Transverse colon (tissue), 4 donors: ENCODE results near the gene RBMY1A1. TPM values are rescaled to one million over a fixed set of nuclear protein-coding genes. Genes with fewer than 3 reads are reported as not detected.
"Not testable (repeated sequence)": the region's sequence is repeated elsewhere in the genome, so short reads cannot be mapped to it uniquely, and the experiment has no call there.

Source experiments
- DNase-seq: peaks from one replicate; pipeline ENCODE4 v3.0.0-alpha.2; 2019
- H3K27ac ChIP-seq, 4 donors: fragments of 200-600 bp; sonication (generic); 2 replicates each; pipeline ENCODE4 v1.5.1; 2016 to 2018; ENCODE audit warnings: inconsistent platforms in 4 of 4
- H3K27me3 ChIP-seq: fragments of 200-600 bp; sonication (generic); 2 replicates; pipeline ENCODE4 v1.5.1; 2017; ENCODE audit warnings: inconsistent platforms
- H3K36me3 ChIP-seq, 4 donors: fragments of 200-600 bp; sonication (generic); 2 replicates each; pipeline ENCODE4 v1.5.1; 2017 to 2019; ENCODE audit warnings: inconsistent platforms in 4 of 4
- H3K4me1 ChIP-seq, 4 donors: fragments of 200-600 bp; sonication (generic); 2 replicates each; pipeline ENCODE4 v1.5.1; 2017 to 2020; ENCODE audit warnings: inconsistent platforms in 4 of 4
- H3K4me3 ChIP-seq, 4 donors: fragments of 200-600 bp; sonication (generic); 1 replicate in 1 of 4; 2 replicates in 3 of 4; pipeline versions ENCODE4 v1.5.1 to v1.6.1; 2017 to 2019; ENCODE audit warnings: inconsistent platforms in 4 of 4
- H3K9me3 ChIP-seq, 2 donors: fragments of 200-600 bp; sonication (generic); 2 replicates each; pipeline ENCODE4 v1.5.1; 2017 to 2019; ENCODE audit warnings: inconsistent platforms in 2 of 2
- EP300 ChIP-seq: sonication (generic); formaldehyde crosslinking; IDR thresholded peaks from one replicate; pipeline ENCODE4 v1.6.1; 2017; ENCODE audit warnings: antibody characterized with exemption, low read depth
- POLR2A ChIP-seq: fragments of 450-650 bp; IDR thresholded peaks from one replicate; pipeline ENCODE4 v1.6.1; 2016; ENCODE audit warnings: antibody characterized with exemption, mild to moderate bottlenecking, moderate library complexity
- POLR2AphosphoS5 ChIP-seq, 3 donors: sonication (generic); formaldehyde crosslinking; IDR thresholded peaks; one replicate each; pipeline ENCODE4 v1.6.1; 2016; ENCODE audit warnings: antibody characterized with exemption in 3 of 3
- WGBS, 2 donors: methylation state at CpG; one replicate each; pipeline ENCODE4 v1.1.5; 2018; ENCODE audit warnings: low coverage in 1 of 2; 5-methylcytosine and 5-hydroxymethylcytosine counted together
- in situ Hi-C, 4 donors: fragments of 200-750 bp; cut with MboI; loops; one replicate each; pipeline versions ENCODE4 v1.15.0 to v1.15.1; 2017; ENCODE audit warnings: low sequenced_read_pairs in 3 of 4, low pct_ligation_motif_present in 1 of 4, low pct_unique_long_range_greater_than_20kb in 1 of 4
- intact Hi-C: fragments of 100-400 bp; cut with DNase I; formaldehyde crosslinking; loops from one replicate; pipeline ENCODE4 v1.15.1; 2023; ENCODE audit warnings: low total_unique reads
- total RNA-seq, 4 donors: library from RNA; depleted of rRNA; stranded (reverse); fragments of >200 nt; gene quantifications; one replicate each; pipeline ENCODE4 v1.1.0, GENCODE V29; 2016
- TF ChIP-seq, protein P1 (sequence below), 5 experiments: fragments of 200-600 bp in 3 of 5; fragments of 450-650 bp in 2 of 5; sonication (generic) in 3 of 5; IDR thresholded peaks; 1 replicate in 2 of 5; 2 replicates in 3 of 5; pipeline ENCODE4 v1.5.1; 2016 to 2017; ENCODE audit warnings: antibody characterized with exemption in 5 of 5, inconsistent platforms in 3 of 5, mild to moderate bottlenecking in 2 of 5, moderate library complexity in 1 of 5

The RBMY1A1 gene
- total RNA-seq = not detected

DNA sequence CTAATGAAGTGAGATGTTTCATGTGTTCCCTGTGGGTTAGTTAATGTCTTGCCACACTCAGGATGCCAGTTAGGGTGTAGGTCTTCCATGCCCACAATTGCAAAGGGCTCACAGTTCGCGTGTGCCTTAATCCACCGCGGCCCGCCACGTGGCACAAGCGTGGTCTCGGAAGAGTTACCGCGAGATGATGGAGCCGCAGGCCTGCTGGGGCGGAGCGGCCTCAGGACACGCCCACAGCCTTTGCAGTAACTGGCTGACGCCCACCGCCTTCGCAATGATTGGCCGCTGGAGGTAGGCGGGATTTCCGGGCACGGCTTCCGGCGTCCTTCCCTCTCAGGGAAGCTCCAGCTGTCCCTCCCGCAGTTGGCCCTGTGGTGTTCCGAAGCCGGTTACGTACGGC, at the start of gene RBMY1A1:
Gene RBMY1A1, plus strand, starts transcription at position 301 of the 400 bp plus-strand sequence. CDS start 2,013 bp downstream, outside the sequence.
- H3K4me1 ChIP-seq, H3K36me3 ChIP-seq, in situ Hi-C loops, H3K9me3 ChIP-seq, H3K27me3 ChIP-seq, intact Hi-C loops, H3K27ac ChIP-seq, H3K4me3 ChIP-seq, DNase-seq: not testable (repeated sequence)
- WGBS, 2 donors = no CpG with 5 or more reads among the region's 28 CpGs

DNA sequence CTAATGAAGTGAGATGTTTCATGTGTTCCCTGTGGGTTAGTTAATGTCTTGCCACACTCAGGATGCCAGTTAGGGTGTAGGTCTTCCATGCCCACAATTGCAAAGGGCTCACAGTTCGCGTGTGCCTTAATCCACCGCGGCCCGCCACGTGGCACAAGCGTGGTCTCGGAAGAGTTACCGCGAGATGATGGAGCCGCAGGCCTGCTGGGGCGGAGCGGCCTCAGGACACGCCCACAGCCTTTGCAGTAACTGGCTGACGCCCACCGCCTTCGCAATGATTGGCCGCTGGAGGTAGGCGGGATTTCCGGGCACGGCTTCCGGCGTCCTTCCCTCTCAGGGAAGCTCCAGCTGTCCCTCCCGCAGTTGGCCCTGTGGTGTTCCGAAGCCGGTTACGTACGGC, 23.6 kb upstream of the RBMY1A1 start, which contains the start of gene RBMY1B:
Gene RBMY1B, plus strand, starts transcription at position 301 of the 400 bp plus-strand sequence. CDS start 2,013 bp downstream, outside the sequence.
- intact Hi-C loops, H3K36me3 ChIP-seq, DNase-seq, in situ Hi-C loops, H3K4me3 ChIP-seq, H3K9me3 ChIP-seq, H3K4me1 ChIP-seq, H3K27ac ChIP-seq, H3K27me3 ChIP-seq: not testable (repeated sequence)
- no CpG with 5 or more reads among the region's 28 CpGs for WGBS, 2 donors

DNA sequence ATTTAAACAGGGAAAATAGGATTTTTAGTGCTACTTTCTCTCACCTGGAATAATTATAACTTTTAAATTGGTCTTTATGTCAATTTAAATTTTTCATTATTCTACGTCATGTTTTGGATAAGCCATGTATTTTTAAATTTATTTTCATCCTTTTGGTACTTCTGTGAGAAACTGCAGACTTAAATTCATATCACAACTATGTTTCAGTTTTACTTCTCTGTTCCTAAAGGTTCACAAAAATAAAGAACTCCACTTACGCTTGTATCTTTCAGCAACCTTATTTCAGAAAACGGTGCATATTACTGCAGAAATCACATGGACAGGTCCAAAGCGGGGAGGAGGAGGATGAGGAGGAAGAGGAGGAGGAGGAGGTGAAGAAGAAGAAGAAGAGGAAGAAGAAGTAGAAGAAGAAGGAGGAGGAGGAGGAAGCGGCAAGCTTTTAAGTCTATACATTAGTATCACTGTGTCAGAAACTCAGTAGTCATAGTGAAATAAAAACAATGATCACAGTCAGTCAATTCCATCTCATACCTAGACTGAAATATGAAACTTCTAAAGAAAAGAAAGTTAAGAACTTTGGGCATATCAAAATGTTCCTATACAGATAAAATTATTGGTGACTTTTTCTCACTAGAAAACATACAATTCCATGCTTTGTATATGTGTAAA, 24.8 kb downstream of the RBMY1A1 start:
- DNase-seq, H3K4me3 ChIP-seq, H3K36me3 ChIP-seq, H3K9me3 ChIP-seq, H3K4me1 ChIP-seq, H3K27me3 ChIP-seq, H3K27ac ChIP-seq, intact Hi-C loops, in situ Hi-C loops: not testable (repeated sequence)
- WGBS, 2 donors = no CpG with 5 or more reads among the region's 5 CpGs

DNA sequence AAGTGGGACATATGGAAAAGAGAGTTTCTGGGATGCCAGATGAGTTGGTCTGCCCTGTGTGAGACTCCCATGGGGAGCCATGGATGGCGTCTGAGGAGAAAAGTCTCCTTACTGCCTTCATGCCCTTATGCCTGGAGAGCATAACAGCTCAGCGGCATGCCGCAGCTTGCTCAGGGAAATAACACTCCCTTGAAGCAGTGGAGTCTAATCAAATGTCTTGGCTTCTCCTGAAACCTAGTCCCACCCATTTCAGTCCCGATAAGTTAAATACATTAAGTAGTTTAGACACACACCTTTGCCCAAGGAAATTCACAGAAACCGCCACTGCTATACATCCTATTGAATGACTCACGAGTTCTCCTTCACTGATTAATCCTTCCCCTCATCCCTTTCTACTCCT, 50.8 kb downstream of the RBMY1A1 start:
- Histone ChIP-seq H3K27ac (no peak overlapping the region), H3K36me3 (no peaks in the 10 kb centered on the region), H3K4me1 (no peaks in the 10 kb centered on the region), H3K27me3 (no peaks in the 10 kb centered on the region), H3K9me3 (no peaks in the 10 kb centered on the region), H3K4me3 (no peak overlapping the region)
- intact Hi-C loops = no loop called here
- TF ChIP-seq POLR2A = no peak
- in situ Hi-C loops = no loop called here
- DNase-seq = no peak
- 100% methylated on average over 2 of the region's 6 CpGs; no CpG with 5 or more reads in 1 of the 2 donors for WGBS, 2 donors

DNA sequence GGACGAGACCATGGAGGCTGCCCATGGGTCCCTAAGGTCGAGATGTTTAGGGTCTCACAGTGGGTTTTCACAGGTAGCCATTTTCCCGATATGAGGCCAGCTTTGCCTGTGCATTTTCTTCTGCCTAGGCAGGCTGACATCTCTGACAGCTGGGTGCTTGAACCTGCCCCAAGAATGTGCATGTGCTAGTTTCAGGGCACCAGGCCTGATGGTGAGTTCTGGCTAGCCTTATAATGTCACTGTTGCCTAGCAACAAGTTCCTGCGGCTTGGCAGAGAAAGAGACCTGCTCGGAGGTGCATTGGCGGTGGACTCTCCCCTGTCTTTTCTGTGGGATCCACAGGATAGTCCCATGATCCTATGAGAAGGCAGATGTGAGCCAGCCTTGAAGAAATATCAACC, 51.8 kb downstream of the RBMY1A1 start:
- H3K4me3 ChIP-seq, H3K27me3 ChIP-seq, intact Hi-C loops, H3K27ac ChIP-seq, DNase-seq, in situ Hi-C loops, H3K36me3 ChIP-seq, H3K9me3 ChIP-seq, H3K4me1 ChIP-seq: not testable (repeated sequence)
- no CpG with 5 or more reads among the region's 6 CpGs for WGBS, 2 donors

DNA sequence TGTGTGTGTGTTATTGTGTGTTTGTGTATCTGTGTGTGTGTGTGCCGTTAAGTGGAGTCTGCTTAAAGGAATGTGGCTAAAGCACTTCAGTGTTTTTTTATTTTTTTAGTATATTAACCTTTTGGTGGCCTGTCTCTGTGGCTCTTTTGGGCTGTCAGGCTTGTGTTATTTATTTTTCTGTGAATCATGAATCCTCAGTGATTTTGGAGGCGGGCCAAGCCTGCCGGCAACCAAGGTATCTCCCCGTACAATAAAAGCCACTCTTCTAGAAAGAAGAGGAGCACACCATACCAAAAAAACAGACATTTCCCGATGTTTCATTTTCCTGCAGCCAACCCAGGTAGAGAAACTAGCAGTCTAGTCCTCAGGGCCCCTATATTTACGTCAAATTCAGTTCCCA, 57.4 kb downstream of the RBMY1A1 start:
- no peaks in the 10 kb centered on the region for H3K4me1 ChIP-seq
- no peak overlapping the region for H3K27ac ChIP-seq
- in situ Hi-C loops = no loop called here
- no peak overlapping the region for H3K4me3 ChIP-seq
- intact Hi-C loops = no loop called here
- no peak for DNase-seq
- WGBS, 2 donors = no CpG with 5 or more reads among the region's 6 CpGs
- no peaks in the 10 kb centered on the region for H3K36me3 ChIP-seq
- no peaks in the 10 kb centered on the region for H3K27me3 ChIP-seq
- TF ChIP-seq, protein P1, sequence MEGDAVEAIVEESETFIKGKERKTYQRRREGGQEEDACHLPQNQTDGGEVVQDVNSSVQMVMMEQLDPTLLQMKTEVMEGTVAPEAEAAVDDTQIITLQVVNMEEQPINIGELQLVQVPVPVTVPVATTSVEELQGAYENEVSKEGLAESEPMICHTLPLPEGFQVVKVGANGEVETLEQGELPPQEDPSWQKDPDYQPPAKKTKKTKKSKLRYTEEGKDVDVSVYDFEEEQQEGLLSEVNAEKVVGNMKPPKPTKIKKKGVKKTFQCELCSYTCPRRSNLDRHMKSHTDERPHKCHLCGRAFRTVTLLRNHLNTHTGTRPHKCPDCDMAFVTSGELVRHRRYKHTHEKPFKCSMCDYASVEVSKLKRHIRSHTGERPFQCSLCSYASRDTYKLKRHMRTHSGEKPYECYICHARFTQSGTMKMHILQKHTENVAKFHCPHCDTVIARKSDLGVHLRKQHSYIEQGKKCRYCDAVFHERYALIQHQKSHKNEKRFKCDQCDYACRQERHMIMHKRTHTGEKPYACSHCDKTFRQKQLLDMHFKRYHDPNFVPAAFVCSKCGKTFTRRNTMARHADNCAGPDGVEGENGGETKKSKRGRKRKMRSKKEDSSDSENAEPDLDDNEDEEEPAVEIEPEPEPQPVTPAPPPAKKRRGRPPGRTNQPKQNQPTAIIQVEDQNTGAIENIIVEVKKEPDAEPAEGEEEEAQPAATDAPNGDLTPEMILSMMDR (IDR thresholded peaks at IDR 0.05) = no peak
- TF ChIP-seq POLR2AphosphoS5 (IDR thresholded peaks at IDR 0.05) (no peak), EP300 (no peak), POLR2A (no peak)
- H3K9me3 ChIP-seq = no peaks in the 10 kb centered on the region

DNA sequence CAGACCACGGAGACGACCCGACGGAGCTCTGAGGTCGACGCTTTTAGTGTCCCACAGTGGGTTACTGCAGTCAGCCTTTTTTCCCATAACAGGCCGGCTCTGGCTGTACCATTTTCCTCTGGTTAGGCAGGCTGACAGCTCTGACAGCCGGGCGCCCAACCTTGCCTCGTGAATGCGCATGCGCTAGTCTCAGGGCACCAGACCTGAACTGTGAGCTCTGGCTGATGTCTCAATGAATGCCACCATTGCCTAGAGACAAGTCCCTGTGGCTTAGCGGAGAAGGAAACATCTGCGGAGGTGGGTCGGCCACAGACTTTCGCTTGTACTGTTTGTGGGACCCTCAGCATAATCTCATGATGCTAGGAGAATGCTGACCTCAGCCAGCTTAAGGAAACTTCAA, 61.6 kb downstream of the RBMY1A1 start:
- intact Hi-C loops, H3K9me3 ChIP-seq, H3K27me3 ChIP-seq, H3K36me3 ChIP-seq, in situ Hi-C loops, H3K4me1 ChIP-seq, H3K27ac ChIP-seq, DNase-seq, H3K4me3 ChIP-seq: not testable (repeated sequence)
- WGBS, 2 donors = no CpG with 5 or more reads among the region's 16 CpGs

Other genes with a start within 250 kb of the RBMY1A1 start
- not detected for gene RBMY1B, start 23.5 kb upstream of the RBMY1A1 start, total RNA-seq